NCI-H2081 treated with DMSO at 0.1 percent for 48 hours (cell line): Measurements from ENCODE around the gene TEAD2.

Experiments
- DNase-seq: peaks from one replicate; lab custom pipeline; 2025; lab: John Stamatoyannopoulos, UW

TEAD2 gene

DNA sequence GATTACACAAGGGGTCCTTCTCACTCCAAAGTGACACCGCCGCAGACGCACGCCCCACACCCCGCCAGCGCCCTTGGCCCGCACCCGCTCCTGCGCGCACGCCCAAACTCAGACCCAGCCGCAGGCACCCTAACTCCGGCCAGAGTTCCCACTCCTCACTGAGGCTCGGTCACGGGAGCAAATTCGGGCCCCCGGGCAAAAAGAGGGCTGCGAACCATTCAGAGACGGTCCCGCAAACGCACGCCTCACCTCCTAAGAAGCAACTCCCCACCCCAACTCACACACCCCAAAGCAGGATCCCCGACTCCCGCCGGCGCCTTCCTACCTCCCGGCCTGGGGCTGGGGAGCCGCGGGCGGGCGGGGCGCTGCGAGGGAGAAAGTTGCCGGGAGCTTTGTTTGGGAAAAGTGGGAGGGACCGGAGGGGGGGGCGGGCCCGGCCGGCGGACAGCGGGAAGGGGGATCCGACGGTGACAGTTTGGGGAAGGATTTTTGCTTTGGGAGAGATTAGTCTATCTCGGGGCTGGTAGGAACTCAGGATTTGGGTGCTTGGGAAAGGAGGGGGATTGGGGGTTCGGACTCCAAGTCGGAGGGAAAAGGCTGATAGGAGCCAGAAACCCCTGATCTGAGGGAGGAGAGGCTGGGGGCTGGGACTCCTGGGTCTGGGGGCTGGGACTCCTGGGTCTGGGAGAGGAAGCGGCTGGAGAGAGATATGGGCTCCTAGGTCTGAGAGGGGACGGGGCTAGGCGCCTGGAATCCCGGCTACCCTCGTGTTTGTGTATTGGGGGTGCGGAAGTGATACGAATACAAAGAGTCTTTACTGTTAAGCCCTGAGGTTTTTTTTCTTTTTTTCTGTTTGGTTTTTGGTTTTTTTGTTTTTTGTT is at the start of gene TEAD2:
TSS of gene TEAD2 (minus strand) at position 369 of the 881 bp plus-strand sequence. CDS start 2,341 bp downstream, outside the sequence.
- DNase-seq: no peak

DNA sequence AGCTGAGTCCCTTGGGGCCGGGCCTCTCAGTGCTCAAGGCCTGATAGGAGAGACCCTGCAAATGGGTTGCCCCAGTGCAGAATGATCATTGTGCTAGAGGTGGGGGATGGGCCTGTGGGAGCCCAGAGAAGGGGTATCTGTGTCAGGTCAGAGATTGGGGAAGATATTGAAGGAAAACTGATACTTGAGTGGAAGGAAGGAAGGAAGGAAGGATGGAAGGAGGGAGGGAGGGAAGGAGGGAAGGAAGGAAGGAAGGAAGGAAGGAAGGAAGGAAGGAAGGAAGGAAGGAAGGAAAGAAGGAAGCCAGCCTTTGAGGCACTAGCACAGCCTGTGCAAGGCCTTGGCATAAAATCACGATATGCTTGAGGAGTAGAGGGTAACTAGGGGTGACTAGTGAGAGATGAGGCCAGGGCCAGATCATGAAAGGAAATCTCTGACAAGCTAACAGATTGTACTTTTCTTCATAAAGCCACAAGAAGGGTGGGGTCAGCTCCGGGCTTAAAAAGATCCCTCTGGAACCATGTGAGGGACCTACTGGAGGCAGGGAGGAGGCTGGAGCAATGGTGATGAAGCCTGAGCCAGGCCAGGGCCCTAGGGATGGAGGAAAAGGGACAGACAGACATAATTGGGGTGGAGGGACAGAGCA is 49.6 kb upstream of the TEAD2 start:
- DNase-seq: no peak

DNA sequence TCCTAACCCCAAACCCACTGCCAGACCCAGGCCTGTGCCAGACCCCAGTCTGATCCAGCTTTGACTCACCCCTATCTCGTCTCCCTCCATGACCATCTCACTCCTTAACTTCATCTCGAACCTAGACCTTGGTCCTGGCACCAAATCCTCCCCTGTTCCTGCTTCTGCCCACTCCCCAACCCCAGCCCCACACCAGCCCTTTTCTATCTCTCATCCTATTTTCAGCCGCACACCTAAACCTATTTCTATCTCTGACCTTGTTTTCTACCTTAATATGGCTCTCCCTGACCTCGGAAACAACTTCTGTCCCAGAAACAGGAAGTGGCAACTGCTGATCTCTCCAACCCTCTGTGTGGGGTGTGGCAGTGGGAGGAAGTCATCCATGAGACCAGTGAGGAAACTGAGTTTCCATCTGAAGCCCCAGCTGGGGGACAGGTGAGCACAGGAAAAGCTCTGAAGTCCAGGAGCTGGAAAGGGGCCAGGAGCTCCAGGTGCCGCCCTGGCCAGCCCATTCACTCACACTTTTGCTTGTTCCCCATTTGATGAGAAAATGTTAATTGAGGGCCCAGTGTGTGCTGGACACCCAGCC is 47.3 kb upstream of the TEAD2 start:
- no peak for DNase-seq

DNA sequence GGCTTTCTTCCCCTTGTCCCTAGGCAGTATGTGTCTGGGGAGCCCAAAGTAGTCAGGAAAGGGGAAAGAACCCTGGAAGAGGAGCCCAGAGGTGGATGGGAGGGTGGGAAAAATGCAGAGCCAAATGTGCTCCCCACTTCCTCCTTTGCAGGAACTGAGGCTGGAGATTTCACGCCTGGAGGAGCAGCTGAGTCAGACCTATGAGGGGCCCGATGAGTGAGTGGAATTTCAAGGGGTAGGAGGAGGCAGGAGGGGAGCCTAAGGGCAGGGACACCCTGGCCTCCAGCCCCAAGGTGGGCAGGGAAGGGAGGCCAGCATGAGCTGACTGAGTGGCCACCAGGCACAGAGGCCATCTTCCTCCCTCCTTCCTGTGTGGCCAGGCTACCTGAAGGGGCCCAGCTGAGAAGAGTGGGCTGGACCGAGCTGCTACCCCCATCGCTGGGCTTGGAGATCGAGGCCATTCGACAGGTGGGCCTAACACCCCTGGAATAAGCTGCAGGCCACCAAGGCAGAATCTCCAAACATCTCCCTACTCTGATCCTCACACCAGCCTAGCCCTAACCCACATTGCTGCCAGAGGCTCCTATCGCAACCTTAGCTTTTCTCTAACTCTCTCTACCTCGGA is 46.7 kb upstream of the TEAD2 start:
- DNase-seq: no peak

DNA sequence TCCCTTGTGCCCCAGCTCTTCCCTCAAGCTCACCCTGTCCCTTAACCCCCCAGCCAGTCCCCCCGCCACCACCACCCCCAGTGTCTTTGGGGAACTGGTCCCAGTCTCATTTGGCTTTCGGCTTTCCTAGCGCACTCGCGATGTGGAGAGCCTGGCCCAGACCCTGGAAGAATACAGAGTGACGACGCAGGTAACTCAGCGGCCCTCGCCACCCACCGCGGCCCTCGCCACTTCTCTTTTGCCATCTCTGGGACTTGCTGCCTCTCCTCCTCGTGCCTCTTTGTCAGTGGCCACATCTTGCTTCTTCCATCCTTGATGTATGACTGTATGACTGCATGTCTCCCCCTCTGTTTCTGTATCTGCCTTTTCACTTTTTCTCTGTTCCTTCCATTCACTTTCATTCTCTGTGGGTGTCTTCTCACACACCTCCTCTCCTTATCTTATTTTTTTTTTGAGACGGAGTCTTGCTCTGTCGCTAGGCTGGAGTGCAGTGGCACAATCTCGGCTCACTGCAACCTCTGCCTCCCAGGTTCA is 45.3 kb upstream of the TEAD2 start:
- DNase-seq: no peak

DNA sequence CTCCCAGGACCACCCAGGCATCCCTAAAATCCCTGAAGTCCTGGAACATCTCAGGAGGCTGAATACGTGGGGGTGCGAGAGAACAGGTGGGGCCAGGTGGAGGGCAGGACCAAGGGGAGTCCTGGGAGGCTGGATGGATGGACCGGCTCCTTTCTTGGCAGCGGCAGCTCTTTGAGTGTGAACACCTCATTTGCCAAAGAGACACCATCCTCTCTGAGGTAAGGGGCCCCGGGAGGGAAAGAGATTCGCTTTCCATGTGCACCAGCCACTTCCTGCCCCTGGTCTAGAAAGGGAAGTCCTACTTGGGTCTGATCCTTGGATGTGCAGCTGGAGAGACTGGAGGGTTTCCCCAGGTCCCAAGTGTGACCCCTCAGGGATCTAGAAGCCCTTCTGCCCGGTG is 44.9 kb upstream of the TEAD2 start:
- DNase-seq: no peak

DNA sequence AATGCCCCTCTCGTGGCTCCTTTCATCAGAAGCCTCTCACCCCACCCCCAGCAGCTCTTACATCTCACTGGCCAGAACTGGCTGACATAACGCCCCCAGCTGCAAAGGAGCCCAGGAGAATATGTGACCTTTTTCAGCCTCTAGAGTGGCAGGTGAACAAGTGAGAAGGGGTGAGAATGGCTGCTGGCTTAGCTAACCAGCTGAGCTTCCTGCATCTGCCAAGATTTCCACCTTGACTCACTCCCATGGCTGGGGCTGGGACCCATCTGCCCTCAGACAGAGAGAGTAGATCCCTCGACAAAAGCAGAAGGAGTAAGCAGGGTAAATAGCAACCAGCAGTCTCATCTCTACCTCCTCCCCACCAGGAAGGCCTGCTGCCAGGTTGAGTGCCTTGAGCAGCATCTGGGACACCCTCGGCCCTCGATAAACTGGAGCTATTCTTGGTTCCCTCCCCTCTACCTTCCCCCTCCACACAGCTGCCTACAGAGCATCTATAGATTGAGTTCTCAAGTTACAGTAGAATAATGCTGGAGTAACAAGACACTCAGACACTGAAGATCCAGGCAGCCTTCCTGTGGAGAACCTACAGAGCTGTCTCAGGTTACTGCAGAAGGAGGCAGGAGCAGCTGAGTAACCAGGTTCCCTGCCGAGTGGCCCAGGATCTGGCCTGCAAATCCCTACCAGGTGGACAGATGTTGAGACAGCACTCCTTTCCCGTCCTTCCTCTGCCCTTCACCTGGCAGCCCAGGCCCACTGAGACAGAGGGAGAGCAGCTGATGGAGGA is 41.4 kb upstream of the TEAD2 start:
- no peak for DNase-seq

DNA sequence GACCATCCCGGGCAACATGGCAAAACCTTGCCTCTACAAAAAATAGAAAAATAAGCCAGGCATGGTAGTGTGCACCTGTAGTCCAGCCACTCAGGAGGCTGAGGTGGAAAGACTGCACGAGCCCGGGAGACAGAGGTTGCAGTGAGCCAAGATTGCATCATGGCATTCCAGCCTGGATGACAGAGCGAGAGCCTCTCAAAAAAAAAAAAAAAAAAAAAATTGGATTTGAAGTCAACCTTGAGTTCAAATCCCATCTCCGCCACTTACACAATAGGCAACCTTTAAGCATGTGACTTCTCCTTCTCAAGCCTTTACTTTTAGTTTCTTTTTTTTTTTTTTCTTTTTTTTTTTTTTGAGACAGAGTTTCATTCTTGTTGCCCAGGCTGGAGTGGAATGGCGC is 37.8 kb upstream of the TEAD2 start:
- no peak for DNase-seq

DNA sequence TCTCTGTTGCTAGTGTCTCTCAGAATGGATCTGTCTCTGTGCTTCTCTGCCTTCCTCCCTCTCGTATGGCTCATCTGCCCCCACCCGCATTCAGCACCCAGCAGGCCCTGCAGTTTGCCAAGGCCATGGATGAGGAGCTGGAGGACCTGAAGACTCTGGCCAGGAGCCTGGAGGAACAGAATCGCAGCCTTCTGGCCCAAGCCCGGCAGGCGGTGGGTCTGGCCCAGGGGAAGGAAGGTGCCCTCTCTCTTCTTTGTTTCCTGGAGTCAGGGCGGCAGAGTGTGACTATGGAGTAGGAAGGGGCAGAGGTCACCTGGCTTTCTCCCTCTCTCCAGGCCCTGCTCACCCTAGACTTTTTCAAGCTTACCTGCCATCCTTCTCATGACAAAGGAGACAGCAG is 36.7 kb upstream of the TEAD2 start:
- no peak for DNase-seq

DNA sequence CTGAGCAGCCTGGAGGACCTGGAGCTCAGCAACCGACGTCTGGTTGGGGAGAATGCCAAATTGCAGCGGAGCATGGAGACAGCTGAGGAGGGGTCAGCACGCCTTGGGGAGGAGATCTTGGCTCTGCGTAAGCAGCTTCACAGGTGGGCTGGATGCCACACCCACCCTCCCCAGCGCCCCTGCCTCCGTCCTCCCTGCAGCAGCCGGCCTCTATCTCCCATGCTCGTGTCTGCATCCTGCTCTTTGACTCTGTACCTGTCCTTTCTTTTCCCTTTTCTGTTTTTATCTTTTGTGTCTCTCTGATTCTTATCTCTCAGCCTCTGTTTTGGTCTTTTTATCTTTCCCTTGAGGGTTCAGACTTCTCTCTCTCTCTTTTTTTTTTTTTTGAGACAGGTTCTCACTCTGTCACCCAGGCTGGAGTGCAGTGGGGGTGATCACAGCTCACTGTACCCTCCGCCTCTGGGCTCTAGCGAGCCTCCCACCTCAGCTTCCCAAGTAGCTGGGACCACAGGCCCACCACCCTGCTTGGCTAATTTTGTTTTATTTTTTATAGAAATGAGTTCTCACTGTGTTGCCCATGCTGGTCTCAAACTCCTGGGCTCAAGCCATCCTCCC is 35.9 kb upstream of the TEAD2 start:
- DNase-seq: no peak

DNA sequence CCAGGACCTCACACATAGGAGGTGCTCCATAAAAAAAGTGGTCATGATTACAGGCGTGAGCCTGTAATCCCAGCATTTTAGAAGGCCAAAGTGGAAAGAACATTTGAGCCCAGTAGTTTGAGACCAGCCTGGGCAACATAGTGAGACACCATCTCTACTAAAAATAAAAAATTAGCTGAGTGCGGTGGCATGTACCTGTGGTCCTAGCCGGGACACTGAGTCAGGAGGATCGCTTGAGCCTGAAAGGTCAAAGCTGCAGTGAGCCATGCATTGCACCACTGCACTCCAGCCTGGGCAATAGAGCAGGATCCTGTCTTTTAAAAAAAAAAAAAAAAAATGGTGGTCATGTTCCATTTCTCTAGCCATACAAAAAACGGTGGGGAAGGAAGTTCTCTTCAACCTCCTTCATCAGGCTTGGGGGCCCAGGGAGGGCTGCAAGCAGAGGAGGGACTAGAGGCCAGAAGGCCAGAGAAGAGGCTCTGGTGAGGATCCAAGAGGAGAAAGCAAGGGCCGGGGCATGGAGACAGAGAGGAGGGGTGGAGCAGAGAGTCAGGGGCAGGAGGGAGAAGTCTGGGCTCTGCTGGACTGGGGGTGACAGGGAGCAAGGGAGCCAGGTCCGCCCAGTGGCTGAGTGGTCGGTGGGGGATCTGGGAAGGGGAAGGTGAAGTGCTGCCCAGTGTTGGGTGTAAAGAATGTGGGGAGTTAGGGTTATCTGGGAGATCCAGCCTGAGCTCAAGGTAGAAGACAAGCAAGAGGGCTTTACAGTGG is 34.7 kb upstream of the TEAD2 start:
- no peak for DNase-seq

DNA sequence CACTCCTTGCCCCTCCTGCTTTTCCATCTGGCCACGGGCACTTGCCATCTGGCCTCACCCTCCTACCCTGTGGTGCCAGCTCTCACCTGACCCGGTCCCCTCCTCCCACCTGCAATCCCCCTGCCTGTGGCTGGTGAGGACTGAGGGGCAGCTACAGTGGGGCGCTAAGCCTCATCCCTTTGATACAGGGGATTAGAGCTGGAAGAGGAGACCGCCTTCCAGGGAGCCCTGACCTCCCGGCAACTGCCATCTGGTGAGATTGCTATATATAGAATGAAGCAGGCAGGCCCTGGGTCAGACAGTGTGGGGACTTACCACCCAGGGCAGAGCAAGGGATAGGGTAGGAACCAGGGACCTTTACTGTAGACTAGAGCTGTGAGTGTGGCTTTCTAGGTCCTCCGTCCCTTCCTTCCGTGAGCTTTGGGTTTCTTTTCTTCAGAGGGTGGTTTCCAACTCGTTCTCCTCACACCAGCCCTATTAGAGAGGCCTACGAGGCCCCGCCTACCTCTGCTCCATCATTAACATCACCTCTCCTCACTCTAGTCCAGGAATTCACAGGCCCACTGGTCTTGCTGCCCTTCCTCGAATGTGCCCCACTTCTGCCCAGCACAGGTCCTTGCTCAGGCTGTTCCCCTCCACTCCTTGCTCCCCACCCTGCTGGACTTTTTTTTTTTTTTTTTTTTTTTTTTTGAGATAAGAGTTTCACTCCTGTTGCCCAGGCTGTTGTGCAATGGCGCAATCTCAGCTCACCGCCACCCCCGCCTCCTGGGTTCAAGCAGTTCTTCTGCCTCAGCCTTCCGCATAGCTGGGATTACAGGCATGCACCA is 33.6 kb upstream of the TEAD2 start:
- no peak for DNase-seq

DNA sequence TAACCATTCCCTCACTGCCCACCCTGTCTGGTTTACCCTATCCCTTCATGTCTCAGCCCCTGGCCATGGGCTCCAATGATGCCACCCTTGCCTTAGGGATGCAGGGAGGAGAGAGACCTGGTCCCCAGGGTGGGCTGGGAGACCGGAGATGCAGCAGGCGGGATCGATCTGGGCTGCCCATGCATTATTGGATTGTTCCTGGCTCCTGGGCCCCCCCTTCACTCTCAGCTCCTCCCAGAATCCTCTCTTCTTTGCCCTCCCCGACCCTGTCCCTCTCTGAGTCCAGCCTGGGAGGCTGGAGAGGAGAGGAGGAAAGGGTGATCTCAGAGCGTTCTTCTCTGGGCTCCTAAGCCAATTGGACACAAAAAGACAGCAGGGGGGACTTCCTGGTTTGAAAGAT is 31.7 kb upstream of the TEAD2 start:
- no peak for DNase-seq

DNA sequence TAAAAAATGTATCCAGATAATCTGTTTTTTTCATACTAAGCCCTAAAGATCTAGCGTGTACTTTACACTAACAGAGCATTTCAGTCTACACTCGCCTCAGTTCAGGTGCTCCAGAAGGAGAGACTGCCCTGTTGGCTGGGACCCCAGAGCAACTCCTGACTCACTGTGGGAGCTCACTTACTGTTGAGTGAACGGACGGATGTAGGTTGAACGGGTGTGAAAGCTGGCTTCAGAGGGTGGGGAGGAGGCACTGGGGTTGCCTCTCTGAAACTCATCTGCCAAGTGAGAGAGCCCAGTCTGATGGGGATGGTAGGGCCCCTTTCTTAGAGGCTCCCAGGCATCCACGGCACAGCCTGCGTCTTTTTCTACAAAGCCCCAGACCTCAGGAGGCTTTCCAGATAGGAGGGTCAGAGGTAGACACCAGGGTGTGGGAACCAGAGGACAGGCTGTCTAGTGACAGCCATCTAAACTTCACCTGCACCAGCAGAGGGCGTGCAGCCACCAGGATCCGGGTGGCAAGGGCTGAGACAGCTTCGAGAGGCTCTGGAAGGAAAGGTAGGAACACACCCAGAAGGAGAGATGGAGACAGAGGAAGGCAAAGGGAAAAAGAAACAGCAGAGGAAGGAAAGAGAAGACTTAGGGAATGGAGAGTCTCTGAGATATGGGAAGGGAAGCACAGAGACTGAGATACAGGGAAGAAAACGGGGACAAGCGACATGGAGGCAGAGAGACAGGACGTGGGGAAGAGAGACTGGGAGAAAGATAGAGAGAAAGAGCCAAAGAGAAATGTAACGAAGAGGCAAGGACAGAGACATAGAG is 29.6 kb upstream of the TEAD2 start:
- DNase-seq: no peak

DNA sequence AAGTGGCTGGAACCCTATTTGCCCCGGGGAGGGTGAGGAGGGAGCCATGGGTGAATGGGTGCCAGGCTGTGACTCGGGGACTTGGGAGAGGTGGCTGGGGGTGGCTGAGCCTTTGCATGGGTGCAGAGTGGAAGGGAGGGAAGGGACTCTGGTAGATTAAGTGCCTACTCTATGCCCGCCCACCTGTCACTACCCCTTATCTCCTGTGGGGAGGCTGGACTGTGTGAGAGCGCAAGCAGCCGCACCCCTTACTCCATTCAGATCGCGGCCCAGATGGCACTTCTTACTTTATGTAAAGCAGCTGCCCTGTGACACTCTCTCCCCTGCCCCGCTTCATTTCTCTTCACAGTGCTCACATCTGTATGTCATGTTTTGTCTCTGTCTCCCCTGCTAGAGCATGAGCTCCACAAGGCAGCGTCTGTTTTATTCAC is 28.7 kb upstream of the TEAD2 start:
- no peak for DNase-seq

DNA sequence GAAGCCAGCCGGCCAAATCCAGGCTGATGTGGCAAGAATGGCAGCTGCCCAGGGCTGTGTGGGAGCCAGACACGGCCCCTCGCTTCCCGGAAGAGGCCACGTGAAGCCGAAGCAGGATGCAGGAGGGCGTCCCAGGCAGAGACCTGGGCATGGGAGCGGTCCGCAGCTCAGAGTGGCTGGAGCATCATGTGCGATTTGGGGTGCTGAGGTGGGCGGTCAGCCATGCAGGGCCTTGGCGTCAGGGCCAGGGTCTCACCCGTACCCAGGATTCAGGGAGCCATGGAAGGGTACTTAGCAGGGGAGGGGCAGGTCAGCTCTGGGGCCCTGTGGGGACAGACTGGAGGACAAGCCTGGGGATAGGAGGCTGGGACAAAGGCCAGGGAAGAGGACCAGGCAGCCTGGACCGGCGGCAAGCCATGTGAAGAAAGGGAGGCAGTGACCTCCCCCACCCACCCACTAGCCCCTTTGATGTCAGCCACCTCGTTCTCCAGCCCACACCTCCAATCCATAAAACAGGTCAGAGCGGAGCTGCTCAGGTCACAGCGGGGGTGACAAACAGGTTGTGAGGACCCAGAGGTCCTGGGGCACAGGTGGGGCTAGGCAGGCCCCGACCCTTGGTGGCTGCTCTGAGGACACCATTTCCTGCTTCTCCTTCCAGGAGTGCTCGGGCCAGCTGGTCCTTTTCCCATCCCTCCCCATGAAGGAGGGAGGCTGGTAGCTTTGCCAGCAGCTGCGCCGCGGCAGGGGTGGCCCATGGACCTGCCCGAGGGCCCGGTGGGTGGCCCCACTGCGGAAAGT is 28.1 kb upstream of the TEAD2 start:
- no peak for DNase-seq

DNA sequence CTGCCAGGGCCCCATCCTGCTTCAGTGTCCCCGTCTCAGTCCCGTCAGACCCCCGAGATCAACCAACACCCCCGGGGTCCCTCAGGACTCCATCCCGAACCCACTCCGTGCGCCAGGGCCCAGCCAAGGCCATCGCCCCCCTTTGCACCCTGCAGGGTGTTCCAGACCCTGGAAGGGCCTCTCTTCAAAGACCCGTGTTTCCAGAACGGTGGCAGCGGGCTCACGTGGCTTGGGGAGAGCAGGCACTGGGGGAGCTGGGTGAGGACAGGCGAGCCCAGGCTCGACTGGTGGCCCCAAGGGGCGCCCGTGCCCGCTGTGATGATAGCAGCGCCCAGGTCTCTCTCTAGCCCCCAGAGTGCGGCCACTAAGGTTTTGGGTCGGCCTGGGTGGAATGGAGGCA is 27.2 kb upstream of the TEAD2 start:
- DNase-seq: no peak

DNA sequence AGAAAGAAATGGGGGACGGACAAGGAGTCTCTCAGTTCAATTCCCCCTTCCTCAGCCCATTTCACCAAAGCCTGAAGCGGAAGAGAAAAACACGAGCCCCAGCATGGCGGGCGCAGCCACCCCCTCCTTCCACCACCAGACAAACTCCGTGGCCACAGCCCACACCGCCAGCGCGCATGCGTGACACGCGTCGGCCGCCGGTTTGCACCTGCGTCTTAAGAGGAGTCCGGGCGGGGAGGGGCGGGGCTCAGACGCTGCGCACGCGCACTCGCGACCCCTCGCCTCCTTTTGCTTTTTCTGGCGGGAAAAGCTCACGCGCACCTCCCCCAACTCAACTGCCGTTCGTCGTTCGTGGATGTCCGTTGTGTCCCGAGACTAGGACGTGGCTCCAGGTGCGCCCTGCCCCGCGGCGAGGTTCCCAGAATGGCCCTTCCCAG is 25.7 kb upstream of the TEAD2 start, which contains the start of gene KASH5:
TSS of gene KASH5 (plus strand) at position 314 of the 437 bp plus-strand sequence. CDS start 2,635 bp downstream, outside the sequence.
- DNase-seq: no peak
